Effector memory CD4-positive, alpha-beta T cell (primary cell): ENCODE data around the gene ADD2.

Experiments
- DNase-seq, 3 donors: peaks; one replicate each; pipeline ENCODE4 v3.0.0-alpha.2; 2020
- H3K27ac ChIP-seq: 2 replicates; pipeline ENCODE4 v1.7.0; 2013; ENCODE audit warnings: mild to moderate bottlenecking, low read length, moderate library complexity; ENCODE audit not compliant: insufficient read depth, poor library complexity, severe bottlenecking
- H3K27me3 ChIP-seq: replicated peaks from 2 replicates; pipeline ENCODE4 v1.7.0; 2013; ENCODE audit warnings: mild to moderate bottlenecking, low read length; ENCODE audit not compliant: insufficient read depth, control insufficient read depth, poor library complexity, severe bottlenecking
- H3K36me3 ChIP-seq: 2 replicates; pipeline ENCODE4 v1.7.0; 2013; ENCODE audit warnings: mild to moderate bottlenecking, low read length, moderate library complexity; ENCODE audit not compliant: control insufficient read depth, insufficient read depth
- H3K4me1 ChIP-seq: 2 replicates; pipeline ENCODE4 v1.7.0; 2013; ENCODE audit warnings: low read length, mild to moderate bottlenecking; ENCODE audit not compliant: control insufficient read depth, insufficient read depth, poor library complexity, severe bottlenecking
- H3K4me3 ChIP-seq: 2 replicates; pipeline ENCODE4 v1.7.0; 2013; ENCODE audit warnings: low read length, low read depth, mild to moderate bottlenecking; ENCODE audit not compliant: insufficient read depth, poor library complexity, severe bottlenecking
- H3K9me3 ChIP-seq: 2 replicates; pipeline ENCODE4 v1.7.0; 2013; ENCODE audit warnings: mild to moderate bottlenecking, low read length, moderate library complexity; ENCODE audit not compliant: control insufficient read depth

ADD2 gene

GRCh38 chr2:70784320-70784719 is 16.3 kb upstream of the ADD2 start:
- H3K36me3 ChIP-seq = no peaks in the 10 kb centered on the region
- no peaks in the 10 kb centered on the region for H3K4me1 ChIP-seq
- H3K4me3 ChIP-seq = no peak overlapping the region
- no peak for DNase-seq
- no peak overlapping the region for H3K27ac ChIP-seq
- H3K27me3 ChIP-seq = peaks cover 16% of the 10 kb centered on the region
- no peaks in the 10 kb centered on the region for H3K9me3 ChIP-seq

- H3K27me3 ChIP-seq = no peaks in the 10 kb centered on the region
Observed at GRCh38 chr2:70779911-70780545, 12.0 kb upstream of the ADD2 start.

GRCh38 chr2:70779491-70779890 is 11.5 kb upstream of the ADD2 start:
- H3K36me3 ChIP-seq = no peaks in the 10 kb centered on the region
- no peak for DNase-seq
- H3K27me3 ChIP-seq = no peaks in the 10 kb centered on the region
- H3K27ac ChIP-seq = no peak overlapping the region
- no peak overlapping the region for H3K4me3 ChIP-seq
- no peaks in the 10 kb centered on the region for H3K4me1 ChIP-seq
- H3K9me3 ChIP-seq = no peaks in the 10 kb centered on the region

More at GRCh38 chr2:70779911-70780545, 12.0 kb upstream of the ADD2 start:
- H3K27ac ChIP-seq = no peak overlapping the region
- no peaks in the 10 kb centered on the region for H3K36me3 ChIP-seq
- H3K4me3 ChIP-seq = no peak overlapping the region
- H3K9me3 ChIP-seq = no peaks in the 10 kb centered on the region
- DNase-seq = no peak
- H3K4me1 ChIP-seq = no peaks in the 10 kb centered on the region

- Histone ChIP-seq H3K36me3 (no peaks in the 10 kb centered on the region), H3K4me1 (no peaks in the 10 kb centered on the region), H3K4me3 (no peak overlapping the region), H3K27ac (no peak overlapping the region), H3K9me3 (no peaks in the 10 kb centered on the region), H3K27me3 (no peaks in the 10 kb centered on the region)
- DNase-seq = no peak
Observed at GRCh38 chr2:70778676-70779075, 10.7 kb upstream of the ADD2 start.

GRCh38 chr2:70777450-70777849 is 9.4 kb upstream of the ADD2 start:
- Histone ChIP-seq H3K4me3 (no peak overlapping the region), H3K9me3 (no peaks in the 10 kb centered on the region), H3K27ac (no peak overlapping the region), H3K36me3 (no peaks in the 10 kb centered on the region), H3K4me1 (no peaks in the 10 kb centered on the region), H3K27me3 (no peaks in the 10 kb centered on the region)
- no peak for DNase-seq

GRCh38 chr2:70776266-70776665 is 8.3 kb upstream of the ADD2 start:
- Histone ChIP-seq H3K4me3 (no peak overlapping the region), H3K4me1 (no peaks in the 10 kb centered on the region), H3K9me3 (no peaks in the 10 kb centered on the region), H3K27ac (no peak overlapping the region), H3K27me3 (no peaks in the 10 kb centered on the region), H3K36me3 (no peaks in the 10 kb centered on the region)
- no peak for DNase-seq

GRCh38 chr2:70775141-70775540 is 7.1 kb upstream of the ADD2 start:
- Histone ChIP-seq H3K27ac (no peak overlapping the region), H3K4me1 (no peaks in the 10 kb centered on the region), H3K9me3 (no peaks in the 10 kb centered on the region), H3K27me3 (no peaks in the 10 kb centered on the region), H3K36me3 (no peaks in the 10 kb centered on the region), H3K4me3 (no peak overlapping the region)
- no peak for DNase-seq

- no peak for DNase-seq
- peaks cover 4% of the 10 kb centered on the region for H3K27me3 ChIP-seq
- H3K9me3 ChIP-seq = no peaks in the 10 kb centered on the region
- no peak overlapping the region for H3K4me3 ChIP-seq
- no peaks in the 10 kb centered on the region for H3K36me3 ChIP-seq
- peaks cover 3% of the 10 kb centered on the region for H3K4me1 ChIP-seq
- no peak overlapping the region for H3K27ac ChIP-seq
Observed at GRCh38 chr2:70772486-70773155, 4.6 kb upstream of the ADD2 start.

- peaks cover 10% of the 10 kb centered on the region for H3K4me1 ChIP-seq
- DNase-seq = no peak
- no peak overlapping the region for H3K27ac ChIP-seq
- peaks cover 16% of the 10 kb centered on the region for H3K27me3 ChIP-seq
- no peaks in the 10 kb centered on the region for H3K9me3 ChIP-seq
- H3K4me3 ChIP-seq = no peak overlapping the region
- H3K36me3 ChIP-seq = no peaks in the 10 kb centered on the region
Observed at GRCh38 chr2:70771446-70771845, 3.4 kb upstream of the ADD2 start.

- Histone ChIP-seq H3K9me3 (no peaks in the 10 kb centered on the region), H3K4me1 (peaks cover 10% of the 10 kb centered on the region), H3K27ac (no peak overlapping the region), H3K27me3 (peaks cover 19% of the 10 kb centered on the region), H3K4me3 (no peak overlapping the region), H3K36me3 (no peaks in the 10 kb centered on the region)
- no peak for DNase-seq
Observed at GRCh38 chr2:70769450-70769849, 1.4 kb upstream of the ADD2 start.
